Breast epithelium (tissue), 4 donors: Measurements from ENCODE around the gene ADCYAP1R1. TPM values are rescaled to one million over a fixed set of nuclear protein-coding genes. Genes with fewer than 3 reads are reported as not detected.
A peak's percentile ranks its signal among the peaks of the same experiment; 100 is the strongest.

Experiments
- DNase-seq, 2 donors: peaks; one replicate each; pipeline ENCODE4 v3.0.0-alpha.2; 2019; ENCODE audit warnings: low spot score in 2 of 2
- H3K27ac ChIP-seq, 2 donors: fragments of 200-600 bp; sonication (generic) in 1 of 2; one replicate each; pipeline ENCODE4 v1.5.1; 2016 to 2019; ENCODE audit warnings: mild to moderate bottlenecking in 1 of 2
- H3K27me3 ChIP-seq, 2 donors: fragments of 200-600 bp; sonication (generic) in 1 of 2; one replicate each; pipeline versions ENCODE4 v1.5.1 to v1.6.0; 2017 to 2019; ENCODE audit warnings: control low read depth in 1 of 2, mild to moderate bottlenecking in 1 of 2
- H3K36me3 ChIP-seq: fragments of 200-600 bp; one replicate; pipeline ENCODE4 v1.5.1; 2019
- H3K4me1 ChIP-seq, 2 donors: fragments of 200-600 bp; sonication (generic); one replicate each; pipeline ENCODE4 v1.5.1; 2016 to 2019; ENCODE audit warnings: control low read depth in 1 of 2
- H3K4me3 ChIP-seq, 3 donors: fragments of 200-600 bp; sonication (generic); 1 replicate in 2 of 3; 2 replicates in 1 of 3; pipeline ENCODE4 v1.5.1; 2016 to 2019; ENCODE audit warnings: mild to moderate bottlenecking in 3 of 3, moderate library complexity in 2 of 3
- H3K9me3 ChIP-seq, 2 donors: fragments of 200-600 bp; sonication (generic) in 1 of 2; one replicate each; pipeline ENCODE4 v1.5.1; 2016 to 2019; ENCODE audit warnings: control low read depth in 1 of 2
- POLR2A ChIP-seq: fragments of 450-650 bp; IDR thresholded peaks from one replicate; pipeline ENCODE4 v1.6.1; 2016; ENCODE audit warnings: antibody characterized with exemption, mild to moderate bottlenecking, moderate library complexity
- POLR2AphosphoS5 ChIP-seq, 3 donors: sonication (generic); formaldehyde crosslinking; IDR thresholded peaks; one replicate each; pipeline ENCODE4 v1.6.1; 2017; ENCODE audit warnings: antibody characterized with exemption in 3 of 3
- intact Hi-C: fragments of 100-400 bp; cut with DNase I; formaldehyde crosslinking; loops from one replicate; pipeline ENCODE4 v1.15.1; 2023; ENCODE audit warnings: low total_unique reads
- total RNA-seq, 3 donors: library from RNA; depleted of rRNA; stranded (reverse); fragments of >200 nt; gene quantifications; one replicate each; pipeline ENCODE4 v1.1.0, GENCODE V29; 2016
- TF ChIP-seq, protein P1 (sequence below), 3 donors: fragments of 450-650 bp; IDR thresholded peaks; one replicate each; pipeline ENCODE4 v1.5.1; 2016 to 2017; ENCODE audit warnings: antibody characterized with exemption in 3 of 3, mild to moderate bottlenecking in 3 of 3, moderate library complexity in 3 of 3

Gene ADCYAP1R1
- total RNA-seq, 3 donors from 2014 or later = 2.6 to 19.7 (median 4.1) TPM

DNA sequence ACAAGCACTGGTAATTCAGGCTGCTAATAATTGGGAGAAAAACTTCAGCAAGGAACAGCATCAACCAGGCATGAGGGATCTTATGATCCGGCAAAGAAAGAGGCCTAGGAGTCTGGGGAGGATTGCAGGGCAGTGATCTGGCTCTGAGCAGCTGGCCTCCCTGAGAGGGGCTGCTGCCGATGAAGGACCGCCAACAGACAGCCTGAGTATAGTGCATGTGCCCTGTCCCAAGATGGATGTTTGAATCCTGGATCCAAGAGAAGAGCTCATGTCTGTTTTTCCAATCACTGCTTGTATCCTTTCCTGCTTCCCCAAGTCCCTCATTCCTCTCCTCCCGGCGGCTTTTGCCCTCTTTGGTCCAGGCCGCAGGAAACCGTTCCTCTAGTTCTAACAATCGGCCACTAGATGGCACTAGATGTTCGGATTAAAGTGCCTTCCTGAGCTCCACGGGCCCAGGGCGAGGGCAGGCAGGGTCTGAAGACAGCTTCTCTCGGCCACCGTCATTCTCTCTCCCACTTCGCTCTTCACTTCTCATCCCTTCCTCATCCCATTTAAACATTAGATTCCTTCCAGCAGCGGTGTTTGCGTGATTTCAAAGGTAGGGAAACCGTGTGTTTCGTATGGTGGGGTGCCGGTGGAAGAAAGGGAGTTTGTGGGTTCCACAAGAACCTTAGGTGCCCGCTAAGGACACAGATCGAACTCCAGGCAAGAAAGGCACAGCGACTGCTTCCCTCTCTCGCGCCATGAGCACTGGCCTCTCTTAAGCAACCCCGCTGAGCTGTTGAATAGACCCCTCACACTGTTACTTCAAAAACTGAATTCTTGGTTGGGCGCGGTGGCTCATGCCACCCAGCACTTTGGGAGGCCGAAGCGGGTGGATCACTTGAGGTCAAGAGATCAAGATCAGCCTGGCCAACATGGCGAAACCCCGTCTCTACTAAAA lies 82.4 kb downstream of the ADCYAP1R1 start:
- Histone ChIP-seq H3K9me3 (no peaks in the 10 kb centered on the region), H3K36me3 (no peaks in the 10 kb centered on the region), H3K4me1 (no peaks in the 10 kb centered on the region), H3K27ac (no peak overlapping the region), H3K27me3 (no peaks in the 10 kb centered on the region), H3K4me3 (no peak overlapping the region)
- intact Hi-C loops = loop anchor here (10.0 kb wide), 1 partner anchor 520 kb away; no protein-coding TSS in a partner anchor
- peak; percentile 26 to 62 for DNase-seq
- TF ChIP-seq, protein P1, sequence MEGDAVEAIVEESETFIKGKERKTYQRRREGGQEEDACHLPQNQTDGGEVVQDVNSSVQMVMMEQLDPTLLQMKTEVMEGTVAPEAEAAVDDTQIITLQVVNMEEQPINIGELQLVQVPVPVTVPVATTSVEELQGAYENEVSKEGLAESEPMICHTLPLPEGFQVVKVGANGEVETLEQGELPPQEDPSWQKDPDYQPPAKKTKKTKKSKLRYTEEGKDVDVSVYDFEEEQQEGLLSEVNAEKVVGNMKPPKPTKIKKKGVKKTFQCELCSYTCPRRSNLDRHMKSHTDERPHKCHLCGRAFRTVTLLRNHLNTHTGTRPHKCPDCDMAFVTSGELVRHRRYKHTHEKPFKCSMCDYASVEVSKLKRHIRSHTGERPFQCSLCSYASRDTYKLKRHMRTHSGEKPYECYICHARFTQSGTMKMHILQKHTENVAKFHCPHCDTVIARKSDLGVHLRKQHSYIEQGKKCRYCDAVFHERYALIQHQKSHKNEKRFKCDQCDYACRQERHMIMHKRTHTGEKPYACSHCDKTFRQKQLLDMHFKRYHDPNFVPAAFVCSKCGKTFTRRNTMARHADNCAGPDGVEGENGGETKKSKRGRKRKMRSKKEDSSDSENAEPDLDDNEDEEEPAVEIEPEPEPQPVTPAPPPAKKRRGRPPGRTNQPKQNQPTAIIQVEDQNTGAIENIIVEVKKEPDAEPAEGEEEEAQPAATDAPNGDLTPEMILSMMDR (IDR thresholded peaks at IDR 0.05) = peak; percentile 30 to 64 (median 63)
- no peak for TF ChIP-seq POLR2AphosphoS5 (IDR thresholded peaks at IDR 0.05)

DNA sequence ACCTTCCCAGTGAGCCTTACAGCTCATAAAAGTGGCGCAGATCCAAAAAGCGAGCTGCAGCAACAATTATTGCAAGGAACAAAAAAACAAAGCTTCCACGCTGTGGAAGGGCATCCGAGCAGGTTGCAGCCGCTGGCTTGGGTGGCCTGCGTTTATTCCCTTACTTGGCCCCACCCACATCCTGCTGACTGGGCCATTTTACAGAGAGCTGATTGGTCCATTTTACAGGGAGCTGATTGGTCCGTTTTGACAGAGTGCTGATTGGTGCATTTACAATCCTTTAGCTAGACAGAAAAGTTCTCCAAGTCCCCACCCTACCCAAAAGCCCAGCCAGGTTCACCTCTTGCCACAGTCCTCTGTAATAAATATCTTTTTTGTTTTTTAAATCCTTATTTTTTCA lies 85.1 kb downstream of the ADCYAP1R1 start:
- Histone ChIP-seq H3K4me1 (no peaks in the 10 kb centered on the region), H3K4me3 (no peak overlapping the region), H3K36me3 (no peaks in the 10 kb centered on the region), H3K27ac (no peak overlapping the region), H3K27me3 (no peaks in the 10 kb centered on the region), H3K9me3 (no peaks in the 10 kb centered on the region)
- TF ChIP-seq POLR2A (no peak), POLR2AphosphoS5 (IDR thresholded peaks at IDR 0.05) (no peak)
- TF ChIP-seq, protein P1 (IDR thresholded peaks at IDR 0.05) = no peak
- DNase-seq = no peak
- intact Hi-C loops = loop anchor here (10.0 kb wide), 1 partner anchor 518 kb away; no protein-coding TSS in a partner anchor

DNA sequence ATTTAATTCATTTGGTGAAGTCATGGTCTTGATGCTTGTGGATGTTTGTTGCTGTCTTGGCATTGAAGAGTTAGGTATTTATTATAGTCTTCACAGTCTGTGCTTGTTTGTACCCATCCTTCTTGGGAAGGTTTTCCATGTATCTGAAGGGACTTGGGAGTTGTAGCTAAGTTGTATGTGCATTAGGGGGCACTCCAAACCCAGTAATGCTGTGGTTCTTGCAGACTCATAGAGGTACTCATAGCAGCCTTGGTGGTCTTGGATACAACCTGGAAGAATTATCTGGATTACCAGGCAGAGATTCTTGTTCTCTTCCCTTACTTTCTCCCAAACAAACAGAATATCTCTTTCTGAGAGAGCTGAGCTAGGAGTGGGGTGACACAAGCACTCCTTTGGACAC lies 93.2 kb downstream of the ADCYAP1R1 start:
- H3K27ac ChIP-seq = no peak overlapping the region
- H3K36me3 ChIP-seq = no peaks in the 10 kb centered on the region
- DNase-seq = no peak
- no peak overlapping the region for H3K4me3 ChIP-seq
- H3K27me3 ChIP-seq = no peaks in the 10 kb centered on the region
- H3K9me3 ChIP-seq = no peaks in the 10 kb centered on the region
- TF ChIP-seq, protein P1 (IDR thresholded peaks at IDR 0.05) = no peak
- TF ChIP-seq POLR2A (no peak), POLR2AphosphoS5 (IDR thresholded peaks at IDR 0.05) (no peak)
- no peaks in the 10 kb centered on the region for H3K4me1 ChIP-seq
- intact Hi-C loops = no loop called here

DNA sequence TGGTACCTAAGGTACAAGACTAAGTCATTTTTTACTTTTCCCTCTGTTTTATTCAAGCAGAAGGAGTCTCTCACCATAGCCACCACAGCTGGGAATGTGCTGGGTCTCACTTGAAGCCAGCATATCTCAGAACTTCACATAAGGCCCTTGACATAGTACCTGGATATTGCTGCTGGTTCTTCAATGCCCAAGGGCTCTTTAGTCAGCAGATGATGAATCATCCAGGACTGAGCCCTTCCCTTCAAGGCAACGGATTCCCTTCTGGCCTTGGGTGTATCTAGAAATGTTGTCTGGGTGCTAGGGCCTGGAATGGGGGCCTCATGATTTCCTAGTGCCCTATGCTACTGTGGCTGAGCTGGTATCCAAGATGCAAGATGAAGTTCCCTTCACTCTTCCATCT lies 93.9 kb downstream of the ADCYAP1R1 start:
- Histone ChIP-seq H3K4me3 (no peak overlapping the region), H3K9me3 (no peaks in the 10 kb centered on the region), H3K27me3 (no peaks in the 10 kb centered on the region), H3K4me1 (no peaks in the 10 kb centered on the region), H3K27ac (no peak overlapping the region), H3K36me3 (no peaks in the 10 kb centered on the region)
- TF ChIP-seq POLR2AphosphoS5 (IDR thresholded peaks at IDR 0.05) (no peak), POLR2A (no peak)
- TF ChIP-seq, protein P1 (IDR thresholded peaks at IDR 0.05) = no peak
- intact Hi-C loops = no loop called here
- no peak for DNase-seq

DNA sequence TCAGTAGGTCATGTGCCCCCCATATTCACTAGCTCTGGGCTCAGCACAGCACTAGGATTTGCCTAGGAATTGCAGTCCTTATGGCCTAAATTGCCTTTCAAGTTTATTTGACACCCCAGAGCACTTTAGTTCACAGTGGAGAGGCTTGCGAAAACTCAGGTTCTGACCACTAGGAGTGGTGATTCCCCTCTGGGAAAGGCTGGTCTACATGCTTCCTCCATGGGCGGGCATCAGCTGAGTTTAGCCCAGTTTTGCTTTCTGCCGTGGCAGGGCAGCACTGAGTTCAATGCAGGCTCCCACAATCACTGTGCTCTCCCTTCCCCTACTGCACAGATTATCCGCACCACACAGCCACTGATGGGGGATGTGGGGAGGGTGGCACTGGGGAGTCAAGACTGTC lies 94.4 kb downstream of the ADCYAP1R1 start:
- no peak for DNase-seq
- TF ChIP-seq, protein P1 (IDR thresholded peaks at IDR 0.05) = no peak
- no peak for TF ChIP-seq POLR2AphosphoS5 (IDR thresholded peaks at IDR 0.05)
- no peak for TF ChIP-seq POLR2A
- no peak overlapping the region for H3K4me3 ChIP-seq
- H3K27ac ChIP-seq = no peak overlapping the region
- intact Hi-C loops = no loop called here
- no peaks in the 10 kb centered on the region for H3K4me1 ChIP-seq
- no peaks in the 10 kb centered on the region for H3K9me3 ChIP-seq
- H3K36me3 ChIP-seq = no peaks in the 10 kb centered on the region
- H3K27me3 ChIP-seq = no peaks in the 10 kb centered on the region
